Neural crest cell (in vitro differentiated cells): Measurements from ENCODE around the gene CENPA. TPM values are rescaled to one million over a fixed set of nuclear protein-coding genes. Genes with fewer than 3 reads are reported as not detected.
A peak's percentile ranks its signal among the peaks of the same experiment; 100 is the strongest.

Experiments
- DNase-seq: peaks from one replicate; pipeline ENCODE4 v3.0.0; 2021; ENCODE audit warnings: low read depth, mixed read lengths, low spot score
- H3K27ac Mint-ChIP-seq: one replicate; pipeline ENCODE4 v1.8.0; 2021; ENCODE audit warnings: mild to moderate bottlenecking, mixed read lengths; ENCODE audit not compliant: unreplicated experiment
- H3K27me3 Mint-ChIP-seq: 2 replicates; pipeline ENCODE4 v1.8.0; 2021; ENCODE audit warnings: low read depth, mild to moderate bottlenecking, mixed read lengths
- H3K36me3 Mint-ChIP-seq: 2 replicates; pipeline ENCODE4 v1.8.0; 2021; ENCODE audit warnings: low read depth, mild to moderate bottlenecking, mixed read lengths
- H3K4me1 Mint-ChIP-seq: 2 replicates; pipeline ENCODE4 v1.8.0; 2021; ENCODE audit warnings: mixed read lengths
- H3K4me3 Mint-ChIP-seq: one replicate; pipeline ENCODE4 v1.8.0; 2021; ENCODE audit warnings: mild to moderate bottlenecking, mixed read lengths
- H3K9me3 Mint-ChIP-seq: 2 replicates; pipeline ENCODE4 v1.8.0; 2021; ENCODE audit warnings: mixed read lengths
- total RNA-seq: library from RNA; stranded (reverse); gene quantifications from 2 replicates; pipeline ENCODE4 v1.2.1, GENCODE V29; 2021
- TF ChIP-seq, protein P1 (sequence below): fragments of 200-600 bp; sonication (generic); conservative IDR thresholded peaks from 2 replicates; pipeline ENCODE4 v1.5.0; 2021; ENCODE audit warnings: antibody characterized with exemption, mild to moderate bottlenecking

The CENPA gene
- total RNA-seq, 1 donor from 2014 or later: 34.5 TPM

DNA sequence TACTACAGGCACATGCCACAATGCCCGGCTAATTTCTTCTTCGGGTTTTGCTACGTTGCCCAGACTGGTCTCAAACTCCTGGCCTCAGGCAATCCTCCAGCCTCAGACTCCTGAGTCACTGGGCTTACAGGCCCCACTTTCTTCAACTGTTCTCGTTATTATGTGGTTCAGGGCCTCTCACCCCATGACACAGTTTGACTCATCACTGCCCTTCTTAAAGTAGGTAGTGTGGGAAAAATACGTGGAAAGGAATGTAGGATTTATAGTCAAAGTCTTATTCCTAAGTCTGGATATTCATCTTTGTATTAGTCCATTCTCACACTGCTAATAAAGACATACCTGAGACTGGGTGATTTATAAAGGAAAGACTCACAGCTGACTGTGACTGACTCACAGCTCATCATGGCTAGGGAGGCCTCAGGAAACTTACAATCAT is 19.4 kb downstream of the CENPA start:
- Mint-ChIP-seq H3K27ac (no peak overlapping the region), H3K9me3 (no peaks in the 10 kb centered on the region), H3K4me1 (peaks cover 13% of the 10 kb centered on the region)

DNA sequence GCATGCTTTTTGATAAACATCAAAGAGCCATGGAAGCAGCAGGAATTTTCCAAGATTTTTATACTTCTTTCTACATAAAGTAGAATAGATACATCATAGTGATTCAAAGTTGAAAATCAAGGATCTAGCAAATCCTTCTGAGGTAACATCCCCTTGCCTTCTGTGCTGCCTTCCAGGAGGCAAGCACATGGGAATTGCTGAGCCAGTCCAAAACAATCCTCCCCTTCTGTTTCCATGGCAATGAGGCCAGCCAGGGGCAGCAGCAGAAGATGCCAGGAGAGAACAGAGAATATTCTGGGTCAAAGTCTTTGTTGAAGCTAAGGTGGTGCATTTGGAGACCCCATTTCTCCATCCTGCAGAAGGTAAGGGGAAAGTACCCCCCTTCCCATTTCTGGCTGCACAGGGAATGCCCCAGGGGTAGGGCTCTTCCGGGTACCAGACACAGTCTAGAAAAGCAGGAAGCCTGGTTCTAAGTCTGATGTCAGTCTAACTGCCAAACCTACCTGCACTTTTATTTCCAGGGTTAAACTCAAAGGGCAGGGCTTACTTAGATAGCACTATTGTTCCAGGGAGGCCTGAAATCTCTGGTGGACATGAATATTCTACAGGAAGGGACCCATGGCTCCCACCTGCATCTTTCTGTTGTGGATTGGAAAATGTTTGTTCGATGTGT is 22.1 kb downstream of the CENPA start:
- Mint-ChIP-seq H3K4me1 (peaks cover 24% of the 10 kb centered on the region), H3K27ac (no peak overlapping the region), H3K4me3 (no peak overlapping the region), H3K9me3 (no peaks in the 10 kb centered on the region), H3K36me3 (no peaks in the 10 kb centered on the region), H3K27me3 (no peaks in the 10 kb centered on the region)
- TF ChIP-seq, protein P1, sequence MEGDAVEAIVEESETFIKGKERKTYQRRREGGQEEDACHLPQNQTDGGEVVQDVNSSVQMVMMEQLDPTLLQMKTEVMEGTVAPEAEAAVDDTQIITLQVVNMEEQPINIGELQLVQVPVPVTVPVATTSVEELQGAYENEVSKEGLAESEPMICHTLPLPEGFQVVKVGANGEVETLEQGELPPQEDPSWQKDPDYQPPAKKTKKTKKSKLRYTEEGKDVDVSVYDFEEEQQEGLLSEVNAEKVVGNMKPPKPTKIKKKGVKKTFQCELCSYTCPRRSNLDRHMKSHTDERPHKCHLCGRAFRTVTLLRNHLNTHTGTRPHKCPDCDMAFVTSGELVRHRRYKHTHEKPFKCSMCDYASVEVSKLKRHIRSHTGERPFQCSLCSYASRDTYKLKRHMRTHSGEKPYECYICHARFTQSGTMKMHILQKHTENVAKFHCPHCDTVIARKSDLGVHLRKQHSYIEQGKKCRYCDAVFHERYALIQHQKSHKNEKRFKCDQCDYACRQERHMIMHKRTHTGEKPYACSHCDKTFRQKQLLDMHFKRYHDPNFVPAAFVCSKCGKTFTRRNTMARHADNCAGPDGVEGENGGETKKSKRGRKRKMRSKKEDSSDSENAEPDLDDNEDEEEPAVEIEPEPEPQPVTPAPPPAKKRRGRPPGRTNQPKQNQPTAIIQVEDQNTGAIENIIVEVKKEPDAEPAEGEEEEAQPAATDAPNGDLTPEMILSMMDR: no peak
- no peak for DNase-seq

More for the DNA sequence above, 19.4 kb downstream of the CENPA start:
- DNase-seq: no peak
- Mint-ChIP-seq H3K36me3 (peaks cover 6% of the 10 kb centered on the region), H3K4me3 (no peak overlapping the region), H3K27me3 (no peaks in the 10 kb centered on the region)
- TF ChIP-seq, protein P1: no peak

DNA sequence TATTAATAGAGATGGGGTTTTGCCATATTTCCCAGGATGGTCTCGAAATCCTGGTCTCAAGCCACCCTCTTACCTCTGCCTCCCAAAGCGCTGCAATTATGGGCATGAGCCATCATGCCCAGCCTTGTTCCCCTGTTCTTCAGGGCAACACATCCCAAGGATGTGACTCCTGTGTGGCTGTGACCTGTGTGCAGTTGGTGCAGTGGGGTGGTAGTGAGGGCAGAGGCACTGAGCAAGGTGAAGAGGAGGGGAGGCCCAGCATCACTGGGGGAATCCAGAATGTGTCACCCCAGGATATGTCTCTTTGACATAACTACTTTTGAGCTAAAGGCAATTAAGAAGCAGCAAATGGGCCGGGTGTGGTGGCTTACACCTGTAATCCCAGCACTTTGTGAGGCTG is 23.4 kb downstream of the CENPA start:
- Mint-ChIP-seq H3K9me3 (no peaks in the 10 kb centered on the region), H3K4me3 (no peak overlapping the region), H3K4me1 (peaks cover 24% of the 10 kb centered on the region), H3K27me3 (no peaks in the 10 kb centered on the region), H3K36me3 (no peaks in the 10 kb centered on the region), H3K27ac (peak overlapping the region; percentile 27)
- TF ChIP-seq, protein P1: no peak
- no peak for DNase-seq

GRCh38 chr2:26809876-26810577 is 24.2 kb downstream of the CENPA start:
- no peak overlapping the region for H3K27ac Mint-ChIP-seq
- H3K4me1 Mint-ChIP-seq: peaks cover 24% of the 10 kb centered on the region
- no peak for DNase-seq
- no peaks in the 10 kb centered on the region for H3K9me3 Mint-ChIP-seq
- H3K36me3 Mint-ChIP-seq: no peaks in the 10 kb centered on the region
- no peak overlapping the region for H3K4me3 Mint-ChIP-seq
- no peaks in the 10 kb centered on the region for H3K27me3 Mint-ChIP-seq
- TF ChIP-seq, protein P1: no peak

GRCh38 chr2:26811261-26811660 is 25.4 kb downstream of the CENPA start:
- H3K36me3 Mint-ChIP-seq: no peaks in the 10 kb centered on the region
- no peak overlapping the region for H3K27ac Mint-ChIP-seq
- TF ChIP-seq, protein P1: no peak
- DNase-seq: no peak
- no peaks in the 10 kb centered on the region for H3K27me3 Mint-ChIP-seq
- H3K9me3 Mint-ChIP-seq: no peaks in the 10 kb centered on the region
- no peak overlapping the region for H3K4me3 Mint-ChIP-seq
- peaks cover 25% of the 10 kb centered on the region for H3K4me1 Mint-ChIP-seq
